HepG2 (cell line): Measurements from ENCODE around the gene FAM3B. TPM values are rescaled to one million over a fixed set of nuclear protein-coding genes. Genes with fewer than 3 reads are reported as not detected.

ENCODE experiments used
- CENPX ChIP-seq: sonication (generic); formaldehyde crosslinking; IDR thresholded peaks from 2 replicates; pipeline ENCODE4 v1.9.0; 2021; ENCODE audit warnings: mild to moderate bottlenecking, missing genetic modification reagents, moderate library complexity
- GPN1 ChIP-seq: sonication (generic); formaldehyde crosslinking; IDR thresholded peaks from 2 replicates; pipeline ENCODE4 v1.5.1; 2020; ENCODE audit warnings: missing genetic modification reagents, borderline replicate concordance
- HES4 ChIP-seq: sonication (generic); formaldehyde crosslinking; IDR thresholded peaks from 2 replicates; pipeline ENCODE4 v1.9.0; 2021; ENCODE audit warnings: mild to moderate bottlenecking, missing genetic modification reagents, borderline replicate concordance
- ISX ChIP-seq: sonication (generic); formaldehyde crosslinking; conservative IDR thresholded peaks from 2 replicates; pipeline ENCODE4 v1.5.0; 2020; ENCODE audit warnings: missing genetic modification reagents
- KLF15 ChIP-seq: sonication (generic); formaldehyde crosslinking; IDR thresholded peaks from 2 replicates; pipeline ENCODE4 v1.8.1; 2023; ENCODE audit warnings: borderline replicate concordance, mild to moderate bottlenecking, inconsistent platforms, missing genetic modification reagents, mixed read lengths
- MED13 ChIP-seq: sonication (generic); formaldehyde crosslinking; IDR thresholded peaks from 2 replicates; pipeline ENCODE4 v1.5.0; 2020; ENCODE audit warnings: missing genetic modification reagents
- MYNN ChIP-seq: sonication (generic); formaldehyde crosslinking; IDR thresholded peaks from 2 replicates; pipeline ENCODE4 v1.4.0; 2020; ENCODE audit warnings: mild to moderate bottlenecking, low read depth, missing genetic modification reagents
- NCOR1 ChIP-seq: fragments of 200-600 bp; sonication (generic); IDR thresholded peaks from 2 replicates; pipeline ENCODE4 v1.7.0; 2017; ENCODE audit warnings: antibody characterized with exemption, low read length, borderline replicate concordance
- NFRKB ChIP-seq: fragments of 450-650 bp; IDR thresholded peaks from 2 replicates; pipeline ENCODE4 v1.6.1; 2017
- NR2C2 ChIP-seq: sonication (generic); formaldehyde crosslinking; IDR thresholded peaks from 2 replicates; pipeline ENCODE4 v1.4.0; 2020; ENCODE audit warnings: missing genetic modification reagents, mild to moderate bottlenecking, moderate library complexity, borderline replicate concordance
- PHB2 ChIP-seq: fragments of 450-650 bp; IDR thresholded peaks from 2 replicates; pipeline ENCODE4 v1.6.1; 2018; ENCODE audit not compliant: partially characterized antibody
- PHF21A ChIP-seq: sonication (generic); formaldehyde crosslinking; IDR thresholded peaks from 2 replicates; pipeline ENCODE4 v1.5.0; 2020; ENCODE audit warnings: mild to moderate bottlenecking, missing genetic modification reagents
- POGZ ChIP-seq: sonication (generic); formaldehyde crosslinking; IDR thresholded peaks from 2 replicates; pipeline ENCODE4 v1.4.0; 2020; ENCODE audit warnings: mild to moderate bottlenecking, missing genetic modification reagents
- PRMT3 ChIP-seq: sonication (generic); formaldehyde crosslinking; IDR thresholded peaks from 2 replicates; pipeline ENCODE4 v1.8.1; 2022; ENCODE audit warnings: low read depth, mild to moderate bottlenecking, moderate library complexity, missing genetic modification reagents, borderline replicate concordance
- SCMH1 ChIP-seq: sonication (generic); formaldehyde crosslinking; IDR thresholded peaks from 2 replicates; pipeline ENCODE4 v1.9.0; 2021; ENCODE audit warnings: missing genetic modification reagents, mild to moderate bottlenecking, borderline replicate concordance
- SIX1 ChIP-seq: sonication (generic); formaldehyde crosslinking; IDR thresholded peaks from 2 replicates; pipeline ENCODE4 v1.4.0; 2020; ENCODE audit warnings: missing genetic modification reagents, borderline replicate concordance
- TCF7 ChIP-seq: sonication (generic); IDR thresholded peaks from 2 replicates; pipeline ENCODE4 v1.6.1; 2016; ENCODE audit warnings: antibody characterized with exemption, low read depth
- ZBTB34 ChIP-seq: sonication (generic); formaldehyde crosslinking; IDR thresholded peaks from 2 replicates; pipeline ENCODE4 v1.8.0; 2022; ENCODE audit warnings: mild to moderate bottlenecking, missing genetic modification reagents
- ZMYM2 ChIP-seq: sonication (generic); formaldehyde crosslinking; IDR thresholded peaks from 2 replicates; pipeline ENCODE4 v1.8.0; 2022; ENCODE audit warnings: mild to moderate bottlenecking, missing genetic modification reagents
- ZMYM4 ChIP-seq: sonication (generic); formaldehyde crosslinking; IDR thresholded peaks from 2 replicates; pipeline ENCODE4 v1.8.1; 2023; ENCODE audit warnings: mild to moderate bottlenecking, missing genetic modification reagents
- ZNF138 ChIP-seq: sonication (generic); formaldehyde crosslinking; IDR thresholded peaks from 2 replicates; pipeline ENCODE4 v1.5.0; 2020; ENCODE audit warnings: mild to moderate bottlenecking, low read depth, missing genetic modification reagents
- ZNF180 ChIP-seq: sonication (generic); formaldehyde crosslinking; IDR thresholded peaks from 2 replicates; pipeline ENCODE4 v1.4.0; 2020; ENCODE audit warnings: low read depth, missing genetic modification reagents, borderline replicate concordance
- ZNF230 ChIP-seq: sonication (generic); formaldehyde crosslinking; IDR thresholded peaks from 2 replicates; pipeline ENCODE4 v1.4.0; 2020; ENCODE audit warnings: mild to moderate bottlenecking, missing genetic modification reagents
- ZNF644 ChIP-seq: IDR thresholded peaks from 2 replicates; pipeline ENCODE4 v1.6.1; 2016; ENCODE audit warnings: low read depth
- ZNF678 ChIP-seq: sonication (generic); formaldehyde crosslinking; IDR thresholded peaks from 2 replicates; pipeline ENCODE4 v1.4.0; 2020; ENCODE audit warnings: mild to moderate bottlenecking, missing genetic modification reagents
- ZNF879 ChIP-seq: sonication (generic); formaldehyde crosslinking; IDR thresholded peaks from 2 replicates; pipeline ENCODE4 v1.8.1; 2023; ENCODE audit warnings: missing genetic modification reagents
- polyA plus RNA-seq, 8 experiments: library from polyadenylated mRNA; depleted of rRNA in 3 of 8; stranded (reverse) in 7 of 8; unstranded in 1 of 8; fragments of >200 nt; fragmentation: Illumina TruSeq in 4 of 8; extraction: Trizol in 4 of 8; gene quantifications; 2 replicates each; pipeline versions ENCODE4 v1.2.1 to v1.2.3, GENCODE V29; 2011 to 2016; ENCODE audit warnings: low read depth in 4 of 8, missing spikeins in 1 of 8, mixed read lengths in 1 of 8; ENCODE audit not compliant: insufficient read depth in 1 of 8
- total RNA-seq, 5 experiments: library from RNA; depleted of rRNA; stranded (reverse); fragments of >200 nt; fragmentation: Illumina TruSeq; extraction: Trizol; gene quantifications; 2 replicates each; pipeline ENCODE4 v1.2.3, GENCODE V29; 2016; ENCODE audit warnings: low read depth in 1 of 5
- TF ChIP-seq, protein P1 (sequence below): sonication (generic); formaldehyde crosslinking; IDR thresholded peaks from 2 replicates; pipeline ENCODE4 v1.4.0; 2020; ENCODE audit warnings: mild to moderate bottlenecking, missing genetic modification reagents
- TF ChIP-seq, protein P2 (sequence below): IDR thresholded peaks from 2 replicates; pipeline ENCODE4 v1.6.1; 2016; ENCODE audit warnings: mild to moderate bottlenecking
- TF ChIP-seq, protein P3 (sequence below): sonication (generic); formaldehyde crosslinking; IDR thresholded peaks from 2 replicates; pipeline ENCODE4 v1.8.0; 2023; ENCODE audit warnings: mild to moderate bottlenecking, missing genetic modification reagents

Gene FAM3B
- total and polyA plus RNA-seq, 2 of the 13 experiments (the other 11 are each of a cell fraction or from before 2014, with no cell fraction given), result 46.5 to 62.0 TPM

DNA sequence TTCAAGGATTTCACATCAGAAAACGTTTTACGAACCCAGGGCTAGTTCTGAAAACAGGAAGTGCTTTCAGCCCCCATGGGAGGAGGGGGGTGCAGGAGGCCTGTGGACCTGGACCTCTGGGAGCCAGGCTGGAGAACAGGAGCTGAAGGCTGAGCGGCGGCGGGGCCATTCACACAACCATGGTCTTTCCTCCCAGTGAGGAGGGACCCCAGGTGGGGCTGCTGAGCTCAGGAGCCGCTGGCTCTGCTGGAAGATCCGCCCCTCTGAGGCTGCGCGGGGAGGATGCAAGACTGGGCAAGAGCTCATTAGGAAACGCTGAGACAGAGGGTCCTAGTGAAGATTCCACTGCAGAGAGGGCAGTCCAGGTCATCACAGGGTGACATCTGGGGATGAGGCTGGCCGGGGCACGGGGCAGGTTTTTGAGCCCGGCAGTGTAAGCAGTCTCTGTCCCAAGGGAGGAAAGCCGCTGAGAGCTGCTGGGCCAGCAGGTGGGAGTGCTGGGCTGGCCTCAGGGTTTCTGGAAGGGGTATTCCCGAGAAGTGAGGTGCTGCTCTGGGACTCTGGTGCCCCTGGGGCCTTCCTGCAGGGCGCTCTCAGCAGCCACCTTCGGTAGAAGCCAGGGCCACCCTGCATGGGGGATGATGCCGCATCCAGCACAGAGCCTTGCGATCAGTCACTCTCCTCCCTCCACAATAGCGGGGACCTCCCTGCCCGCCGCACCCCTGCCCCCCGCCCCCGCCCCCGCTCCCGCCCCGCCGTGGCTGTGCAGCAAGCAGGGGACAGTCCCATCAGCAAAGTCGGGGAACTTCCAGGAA lies 52.7 kb downstream of the FAM3B start (continued):
- TF ChIP-seq ZNF180 (CRISPR knock-in tag), result no peak
- no peak for TF ChIP-seq ZMYM4
- no peak for TF ChIP-seq ZNF644
- TF ChIP-seq ZMYM2 (CRISPR knock-in tag), result no peak
- no peak for TF ChIP-seq ZNF678
- TF ChIP-seq PRMT3, result no peak
- TF ChIP-seq MYNN (CRISPR knock-in tag), result no peak
- no peak for TF ChIP-seq MED13 (CRISPR knock-in tag)
- TF ChIP-seq HES4, result no peak
- no peak for TF ChIP-seq ZNF230 (CRISPR knock-in tag)
- no peak for TF ChIP-seq NFRKB
- TF ChIP-seq SCMH1 (CRISPR knock-in tag), result no peak
- no peak for TF ChIP-seq ISX (CRISPR knock-in tag)
- TF ChIP-seq ZNF879 (CRISPR knock-in tag), result no peak
- TF ChIP-seq PHF21A (CRISPR knock-in tag), result no peak
- TF ChIP-seq, protein P1, sequence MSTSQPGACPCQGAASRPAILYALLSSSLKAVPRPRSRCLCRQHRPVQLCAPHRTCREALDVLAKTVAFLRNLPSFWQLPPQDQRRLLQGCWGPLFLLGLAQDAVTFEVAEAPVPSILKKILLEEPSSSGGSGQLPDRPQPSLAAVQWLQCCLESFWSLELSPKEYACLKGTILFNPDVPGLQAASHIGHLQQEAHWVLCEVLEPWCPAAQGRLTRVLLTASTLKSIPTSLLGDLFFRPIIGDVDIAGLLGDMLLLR (CRISPR knock-in tag), result no peak
- TF ChIP-seq, protein P2, sequence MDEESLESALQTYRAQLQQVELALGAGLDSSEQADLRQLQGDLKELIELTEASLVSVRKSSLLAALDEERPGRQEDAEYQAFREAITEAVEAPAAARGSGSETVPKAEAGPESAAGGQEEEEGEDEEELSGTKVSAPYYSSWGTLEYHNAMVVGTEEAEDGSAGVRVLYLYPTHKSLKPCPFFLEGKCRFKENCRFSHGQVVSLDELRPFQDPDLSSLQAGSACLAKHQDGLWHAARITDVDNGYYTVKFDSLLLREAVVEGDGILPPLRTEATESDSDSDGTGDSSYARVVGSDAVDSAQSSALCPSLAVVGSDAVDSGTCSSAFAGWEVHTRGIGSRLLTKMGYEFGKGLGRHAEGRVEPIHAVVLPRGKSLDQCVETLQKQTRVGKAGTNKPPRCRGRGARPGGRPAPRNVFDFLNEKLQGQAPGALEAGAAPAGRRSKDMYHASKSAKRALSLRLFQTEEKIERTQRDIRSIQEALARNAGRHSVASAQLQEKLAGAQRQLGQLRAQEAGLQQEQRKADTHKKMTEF (CRISPR knock-in tag), result no peak
- no peak for TF ChIP-seq SIX1 (CRISPR knock-in tag)
- TF ChIP-seq NR2C2 (CRISPR knock-in tag), result no peak
- TF ChIP-seq TCF7, result no peak
- no peak for TF ChIP-seq CENPX
- no peak for TF ChIP-seq NCOR1
- TF ChIP-seq KLF15 (CRISPR knock-in tag), result no peak
- TF ChIP-seq GPN1, result no peak
- no peak for TF ChIP-seq ZBTB34 (CRISPR knock-in tag)
- TF ChIP-seq, protein P3, sequence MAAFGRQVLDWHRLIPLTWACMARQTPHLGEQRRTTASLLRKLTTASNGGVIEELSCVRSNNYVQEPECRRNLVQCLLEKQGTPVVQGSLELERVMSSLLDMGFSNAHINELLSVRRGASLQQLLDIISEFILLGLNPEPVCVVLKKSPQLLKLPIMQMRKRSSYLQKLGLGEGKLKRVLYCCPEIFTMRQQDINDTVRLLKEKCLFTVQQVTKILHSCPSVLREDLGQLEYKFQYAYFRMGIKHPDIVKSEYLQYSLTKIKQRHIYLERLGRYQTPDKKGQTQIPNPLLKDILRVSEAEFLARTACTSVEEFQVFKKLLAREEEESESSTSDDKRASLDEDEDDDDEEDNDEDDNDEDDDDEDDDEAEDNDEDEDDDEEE (CRISPR knock-in tag), result no peak
- TF ChIP-seq PHB2, result no peak
- no peak for TF ChIP-seq POGZ (CRISPR knock-in tag)
- no peak for TF ChIP-seq ZNF138 (CRISPR knock-in tag)
